HG02885 (cell line): ENCODE data around the gene BCL6B.
"Not testable (repeated sequence)": the region's sequence is repeated elsewhere in the genome, so short reads cannot be mapped to it uniquely, and the experiment has no call there.

Experiments
- ATAC-seq: cut with Tn5 transposase; IDR thresholded peaks from one replicate; pipeline ENCODE4 v1.9.1; 2021; ENCODE audit warnings: mild to moderate bottlenecking; ENCODE audit not compliant: unreplicated experiment, poor library complexity

The BCL6B gene

DNA sequence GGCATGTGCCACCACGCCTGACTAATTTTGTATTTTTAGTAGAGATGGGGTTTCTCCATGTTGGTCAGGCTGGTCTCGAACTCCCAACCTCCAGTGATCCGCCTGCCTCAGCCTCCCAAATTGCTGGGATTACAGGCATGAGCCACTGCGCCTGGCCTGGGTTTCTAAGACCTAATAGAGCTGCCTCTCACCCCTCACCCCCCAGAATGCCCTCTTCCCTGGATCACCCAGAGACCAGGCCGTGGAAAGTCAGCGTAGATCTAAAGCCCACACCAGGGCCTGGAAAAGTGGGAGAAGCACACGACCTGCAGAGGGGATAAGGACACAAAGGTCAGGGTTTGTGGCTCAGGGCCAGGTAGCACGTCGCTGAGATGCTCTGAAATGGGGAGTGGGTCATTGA is 27.7 kb downstream of the BCL6B start:
- ATAC-seq: not testable (repeated sequence)

DNA sequence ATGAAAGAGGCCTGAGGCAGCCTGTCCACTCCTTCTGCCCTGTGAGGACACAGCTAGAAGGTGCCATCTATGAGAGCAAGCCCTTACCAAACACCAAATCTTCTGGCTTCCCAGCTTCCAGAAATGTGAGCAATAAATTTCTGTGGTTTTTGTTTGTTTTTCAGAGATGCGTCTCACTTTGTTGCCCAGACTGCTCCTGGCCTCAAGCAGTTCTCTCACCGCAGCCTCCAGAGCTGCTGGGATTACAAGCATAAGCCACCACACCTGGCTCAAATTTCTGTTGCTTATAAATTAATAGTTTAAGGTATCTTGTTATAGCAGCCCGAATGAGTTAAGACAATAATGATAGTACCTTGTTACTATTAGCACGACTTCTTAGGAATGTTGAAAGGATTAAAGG is 33.5 kb downstream of the BCL6B start:
- ATAC-seq: no peak

DNA sequence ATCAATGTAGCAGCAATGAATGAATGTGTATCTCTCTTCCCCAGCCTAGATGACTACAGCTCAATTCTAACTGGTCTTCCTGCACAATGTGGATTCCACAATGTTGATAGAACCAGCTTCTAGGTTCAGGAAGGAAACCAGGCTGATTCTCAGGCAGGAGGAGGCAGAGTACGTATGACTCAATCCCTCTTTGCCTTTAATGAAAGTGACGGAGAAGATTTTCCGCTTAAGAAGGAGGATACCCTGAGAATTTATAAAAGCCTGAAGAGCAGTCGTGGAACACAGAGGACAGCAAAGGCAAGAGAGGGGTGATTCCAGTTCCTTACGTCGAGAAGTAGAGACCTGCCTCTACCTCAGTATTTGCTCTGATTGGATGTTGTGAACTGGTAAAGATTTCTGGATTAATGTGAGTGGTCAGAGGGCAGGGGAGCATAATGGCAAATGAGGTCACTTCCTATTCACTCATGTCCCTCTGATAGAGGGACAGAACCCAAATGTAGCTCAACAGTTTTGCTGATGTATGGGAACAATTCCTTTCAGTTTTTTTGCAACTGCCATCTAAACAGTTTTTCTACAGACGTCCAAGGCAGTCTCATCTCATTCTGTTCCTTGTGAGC is 36.1 kb downstream of the BCL6B start:
- ATAC-seq: no peak

DNA sequence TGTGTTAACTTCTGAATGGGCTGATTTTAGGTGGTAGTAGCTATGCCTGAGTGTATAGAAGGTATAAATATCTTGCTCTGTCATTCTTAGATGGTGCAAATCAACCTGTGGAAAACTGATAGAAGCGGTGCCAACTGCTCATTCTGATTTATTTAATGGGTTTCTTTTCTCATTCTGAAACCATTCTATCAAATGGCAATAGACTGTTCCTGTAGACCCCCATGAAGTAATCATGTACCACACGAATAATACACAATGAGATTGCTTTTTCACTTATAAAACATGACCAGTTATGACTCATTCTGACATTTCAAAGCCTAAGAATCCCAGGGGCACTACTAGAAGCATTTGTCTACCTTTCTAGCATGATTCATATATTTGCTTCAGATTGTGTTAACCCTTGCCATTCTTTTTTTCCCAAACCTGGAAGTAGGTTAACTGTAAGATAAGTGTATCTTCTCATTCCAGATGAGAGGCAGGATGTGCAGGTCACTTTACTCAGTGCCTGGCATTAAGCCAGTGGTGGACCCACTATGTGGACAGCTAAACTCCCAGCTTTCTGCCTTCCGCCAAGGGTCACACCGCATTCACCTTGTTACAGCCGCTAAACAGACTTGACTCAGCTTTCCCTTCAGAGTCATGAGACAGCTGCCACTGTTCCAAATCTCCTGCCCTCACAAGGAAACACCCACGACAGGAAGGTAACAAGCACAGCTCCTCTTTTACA is 37.5 kb downstream of the BCL6B start:
- ATAC-seq: no peak

DNA sequence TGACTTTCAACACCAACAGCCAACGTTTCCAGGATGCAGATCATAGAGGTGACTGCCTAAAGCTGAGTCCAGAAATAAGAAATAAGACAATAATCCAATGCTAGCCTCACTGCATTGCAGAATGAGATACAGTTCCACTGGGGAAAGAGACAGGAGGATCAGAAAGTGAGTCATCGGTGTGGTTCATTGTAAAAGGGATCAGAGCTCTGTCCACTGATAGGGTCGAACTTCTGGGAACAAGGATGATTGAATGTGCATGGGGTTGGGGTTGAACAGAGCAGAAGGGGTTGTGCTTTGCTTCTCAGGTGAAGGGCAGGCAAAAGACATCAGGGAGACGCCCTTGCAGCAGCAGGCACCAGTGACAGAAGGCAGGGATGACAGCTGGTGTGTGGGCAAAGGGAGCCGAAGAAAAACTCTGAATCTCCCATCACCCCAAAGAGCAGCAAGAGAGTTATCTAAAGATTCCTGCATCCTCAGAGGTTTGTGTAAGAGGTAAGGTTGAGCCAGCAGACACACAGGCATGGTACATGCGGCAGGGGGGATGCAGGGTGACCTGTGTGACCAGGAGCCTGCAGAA is 40.8 kb downstream of the BCL6B start:
- ATAC-seq: no peak

DNA sequence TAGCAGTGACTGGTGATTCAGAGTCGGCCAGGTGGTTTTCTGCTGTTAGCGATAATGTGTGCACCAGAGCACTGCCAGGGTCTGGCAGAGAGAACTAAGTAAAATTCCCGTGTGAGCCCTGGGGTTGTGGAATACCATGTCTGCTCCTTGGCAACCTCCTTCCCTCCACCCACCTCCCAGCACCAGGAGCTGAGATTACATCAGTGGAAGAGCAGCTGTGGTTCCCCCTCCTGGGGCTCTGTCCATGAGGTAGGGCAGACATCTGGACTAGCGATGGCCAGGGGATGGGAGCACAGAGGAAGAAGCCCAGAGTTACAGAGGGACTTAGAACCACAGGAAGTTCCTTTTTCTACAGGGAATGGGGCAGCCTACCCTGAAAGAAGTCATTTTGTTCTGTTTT is 41.4 kb downstream of the BCL6B start:
- no peak for ATAC-seq

DNA sequence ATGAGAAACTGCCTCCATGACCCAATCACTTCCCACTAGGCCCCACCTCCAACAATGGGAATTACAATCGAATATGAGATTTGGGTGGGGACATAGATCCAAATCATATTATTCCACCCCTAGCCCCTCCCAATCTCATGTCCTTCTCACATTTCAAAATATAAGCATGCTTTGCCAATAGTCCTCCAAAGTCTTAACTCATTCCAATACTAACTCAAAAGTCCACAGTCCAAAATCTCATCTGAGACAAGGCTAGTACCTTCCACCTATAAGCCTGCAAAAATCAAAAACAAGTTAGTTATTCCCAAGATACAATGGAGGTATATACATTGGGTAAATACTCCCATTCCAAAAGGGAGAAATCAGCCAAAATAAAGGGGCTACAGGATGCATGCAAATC is 44.3 kb downstream of the BCL6B start:
- no peak for ATAC-seq

DNA sequence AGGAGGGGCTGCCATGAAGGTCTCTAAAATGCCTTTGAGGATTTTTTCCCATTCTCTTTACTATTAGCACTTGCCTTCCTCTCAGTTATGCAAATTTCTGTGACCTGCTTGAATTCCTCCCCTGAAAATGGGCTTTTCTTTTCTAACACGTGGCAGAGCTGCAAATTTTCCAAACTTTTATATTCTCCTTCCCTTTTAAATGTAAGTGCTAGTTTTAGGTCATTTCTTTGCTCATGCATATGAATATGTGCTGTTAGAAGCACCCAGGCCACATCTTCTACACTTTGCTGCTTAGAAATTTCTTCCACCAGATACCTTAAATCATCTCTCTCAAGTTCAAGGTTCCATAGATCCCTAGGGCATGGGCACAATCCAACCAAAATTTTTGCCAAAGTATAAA is 45.4 kb downstream of the BCL6B start:
- no peak for ATAC-seq

DNA sequence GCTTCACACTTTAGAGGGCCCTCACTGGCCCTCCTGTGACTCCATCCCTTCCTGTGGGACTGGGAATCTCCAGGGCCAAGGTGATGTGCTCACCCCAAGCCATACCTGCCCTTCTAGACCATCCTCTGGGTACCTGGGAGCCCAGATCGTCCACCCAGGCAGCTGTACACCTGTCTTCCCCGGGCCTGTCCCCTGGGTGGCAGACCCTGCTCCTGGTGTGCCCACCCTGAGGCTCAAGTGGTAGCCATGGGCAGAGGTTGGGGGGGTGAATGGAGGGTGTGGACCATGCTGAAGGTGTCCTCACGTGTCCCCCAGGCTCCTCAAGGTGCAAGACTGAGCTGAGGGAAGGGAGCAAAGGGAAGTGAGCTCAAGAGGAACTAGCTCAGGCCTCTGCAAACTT is 47.9 kb downstream of the BCL6B start:
- ATAC-seq: no peak

DNA sequence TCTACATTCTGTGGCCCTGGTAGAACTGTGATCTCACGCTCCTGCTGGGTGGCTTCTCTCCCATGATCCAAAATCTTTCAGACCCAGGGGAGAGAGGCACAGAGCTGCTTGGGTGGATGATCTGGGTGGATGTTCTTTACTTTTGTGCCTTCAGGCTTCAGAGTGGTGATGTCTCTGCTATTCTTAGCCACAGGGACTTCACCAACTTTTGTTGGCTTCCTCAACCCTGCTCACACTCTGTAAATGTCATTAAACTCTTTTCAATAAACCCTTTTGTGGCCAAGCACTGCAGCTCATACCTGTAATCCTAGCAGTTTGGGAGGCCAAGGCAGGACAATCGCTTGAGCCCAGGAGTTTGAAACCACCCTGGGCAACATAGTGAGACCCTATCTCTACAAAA is 49.6 kb downstream of the BCL6B start:
- ATAC-seq: no peak

DNA sequence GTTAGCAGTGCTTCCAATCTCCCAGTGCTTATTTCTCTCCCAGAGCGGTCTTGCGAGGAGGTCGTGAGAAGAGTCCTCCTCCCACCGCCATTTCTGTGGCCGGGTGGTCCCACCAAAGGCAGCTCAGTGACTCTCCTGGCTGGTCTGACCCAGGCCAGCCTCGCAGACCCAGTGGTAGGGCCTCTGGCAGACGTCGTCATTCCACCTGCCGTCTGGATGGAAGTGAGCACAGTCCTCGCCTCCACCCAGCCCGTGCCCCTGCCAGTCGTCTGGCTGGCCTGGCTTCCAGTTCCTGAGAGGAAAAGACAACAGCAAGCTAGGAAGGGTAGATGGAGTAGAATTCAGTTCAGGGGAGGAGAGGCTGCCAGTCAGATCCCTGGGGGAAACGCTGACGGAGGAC is 52.1 kb downstream of the BCL6B start:
- ATAC-seq: no peak

DNA sequence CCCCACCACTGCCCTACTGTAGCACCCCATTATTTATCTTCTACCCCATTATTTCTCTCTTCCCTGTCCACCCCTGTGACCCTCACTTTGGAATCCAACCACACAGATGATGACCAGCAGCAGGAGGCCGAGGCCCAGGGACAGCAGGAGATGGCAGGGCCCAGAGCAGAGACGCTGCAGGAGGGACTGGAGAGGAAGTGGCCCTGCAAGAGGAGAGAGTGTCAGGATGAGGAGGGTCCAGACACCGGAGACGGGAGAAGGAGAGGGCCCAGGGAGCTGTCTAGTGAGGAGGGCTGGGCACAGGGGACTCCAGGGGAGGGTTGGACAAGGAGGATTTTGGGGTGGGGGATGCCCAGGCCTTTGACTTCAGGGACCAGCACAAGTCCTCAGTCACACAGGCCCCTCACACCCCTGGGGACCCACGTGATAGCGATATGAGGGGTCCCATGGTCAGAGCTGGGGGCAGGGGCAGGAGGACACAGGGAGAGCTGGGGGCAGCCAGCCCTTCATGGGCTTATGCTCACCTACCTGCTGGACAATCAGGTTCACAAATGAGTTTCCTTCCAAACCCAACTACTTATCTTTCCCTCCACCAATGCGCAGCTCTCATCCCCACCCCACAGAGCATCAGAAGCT is 55.2 kb downstream of the BCL6B start:
- ATAC-seq: no peak

DNA sequence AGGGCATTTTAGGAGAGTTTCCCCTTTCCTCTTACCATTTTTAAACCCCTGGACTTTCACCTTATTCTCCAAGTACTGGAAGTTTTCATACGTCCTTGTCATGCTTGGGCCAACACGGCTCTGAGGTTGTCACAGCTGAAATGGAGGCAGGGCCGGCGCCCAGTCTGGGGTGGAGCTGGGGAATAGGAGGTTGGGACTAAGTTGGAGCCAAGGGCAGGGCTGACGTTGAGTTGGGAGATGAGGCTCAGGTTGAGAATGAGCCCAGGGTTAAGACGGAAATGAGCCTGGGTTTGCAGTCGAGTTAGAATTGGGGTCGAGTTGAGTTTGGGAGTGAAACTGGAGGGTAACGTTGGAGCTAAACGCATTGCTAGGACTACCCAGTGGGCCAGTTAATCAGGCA is 55.9 kb downstream of the BCL6B start:
- ATAC-seq: no peak
